Skin epidermis (tissue), 12 donors: ENCODE measurements around the gene TENM3.

Experiments
- H3K27ac ChIP-seq, 21 experiments: fragments of 200-600 bp; sonication (generic) in 11 of 21; one replicate each; pipeline ENCODE4 v1.5.0; 2020; ENCODE audit warnings: mild to moderate bottlenecking in 3 of 21, inconsistent platforms in 2 of 21, moderate library complexity in 2 of 21
- H3K4me3 ChIP-seq, 7 experiments: fragments of 200-600 bp; sonication (generic) in 2 of 7; one replicate each; pipeline ENCODE4 v1.5.0; 2020; ENCODE audit warnings: inconsistent platforms in 2 of 7, mild to moderate bottlenecking in 2 of 7, moderate library complexity in 1 of 7

TENM3 gene

DNA sequence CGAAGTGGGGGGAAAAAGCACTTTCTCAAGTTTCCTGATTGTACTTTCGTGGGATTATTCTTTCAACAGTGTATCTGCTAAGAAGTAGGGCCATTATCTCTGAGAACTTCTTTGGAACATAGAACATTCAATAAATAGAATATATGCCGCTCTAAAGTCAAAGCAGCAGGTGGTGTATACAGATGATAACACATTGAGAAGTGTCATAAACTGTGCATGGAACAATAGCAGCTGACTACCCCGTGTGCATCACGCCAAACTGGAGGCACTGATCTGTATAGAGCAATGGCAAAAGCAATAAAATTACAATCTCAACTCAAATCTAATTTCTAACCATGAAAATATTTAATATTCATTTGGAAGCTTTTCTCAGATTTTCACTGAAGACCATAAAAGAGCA, 498.7 kb downstream of the TENM3 start:
- no peak overlapping the region for H3K27ac ChIP-seq
- H3K4me3 ChIP-seq = no peak overlapping the region

DNA sequence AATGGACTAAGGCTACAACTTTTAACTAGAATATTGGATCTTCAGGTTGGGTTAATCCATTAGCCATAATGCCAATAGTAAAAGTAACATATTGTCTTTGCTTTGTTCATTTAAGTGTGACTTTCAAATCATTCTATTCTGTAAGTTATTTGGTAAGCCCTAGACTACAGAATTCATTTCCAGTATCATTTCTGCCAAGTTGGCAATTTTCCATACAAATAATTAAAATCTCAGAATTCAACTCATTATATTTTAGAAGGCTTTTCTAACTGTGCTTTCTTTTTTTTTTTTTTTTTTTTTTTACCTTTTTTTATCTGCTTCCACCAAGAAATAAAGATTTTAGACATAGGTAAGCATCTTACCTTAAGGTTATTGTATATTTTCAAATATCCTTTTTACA, 500.6 kb downstream of the TENM3 start:
- no peak overlapping the region for H3K27ac ChIP-seq
- no peak overlapping the region for H3K4me3 ChIP-seq

DNA sequence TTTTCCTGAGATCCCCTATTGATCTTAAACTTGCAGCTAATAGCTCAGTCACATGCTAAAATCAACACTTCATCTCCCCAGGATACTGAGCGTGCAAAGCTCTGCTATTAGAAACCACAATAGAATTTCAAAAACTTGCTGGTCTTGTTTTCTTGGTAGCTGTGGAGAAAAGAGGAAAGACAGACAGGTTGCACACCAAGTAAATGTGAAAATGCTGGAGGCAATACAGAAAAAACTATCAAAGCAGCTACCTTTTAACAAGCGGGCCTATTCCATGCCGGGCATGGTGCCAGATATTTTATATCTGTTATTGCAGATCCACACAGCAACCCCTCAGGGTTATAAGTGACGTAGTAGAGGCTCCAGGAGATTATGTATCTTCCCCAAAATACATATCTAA, 502.0 kb downstream of the TENM3 start:
- H3K4me3 ChIP-seq = no peak overlapping the region
- H3K27ac ChIP-seq = peak overlapping the region in 1 of 21 experiments; percentile 51

DNA sequence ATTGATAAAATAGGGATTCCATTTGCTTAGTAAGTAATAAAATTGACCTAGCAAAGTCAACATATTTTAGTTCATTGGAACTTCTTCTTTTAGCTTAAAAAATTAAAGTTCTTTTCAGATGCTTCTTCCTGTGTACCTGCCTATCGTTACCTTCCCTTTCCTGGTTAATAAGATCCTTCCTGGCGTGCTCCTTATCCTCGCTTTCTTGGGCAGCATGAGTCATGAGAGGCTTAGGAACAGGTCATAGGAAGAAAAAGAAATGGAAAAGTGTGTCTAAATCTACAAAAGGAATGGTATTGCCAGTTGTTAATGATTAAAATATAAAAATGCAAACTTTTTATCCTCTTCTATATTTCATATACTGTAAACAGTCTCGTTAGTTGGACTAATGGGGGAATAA, 503.7 kb downstream of the TENM3 start:
- no peak overlapping the region for H3K4me3 ChIP-seq
- no peak overlapping the region for H3K27ac ChIP-seq

DNA sequence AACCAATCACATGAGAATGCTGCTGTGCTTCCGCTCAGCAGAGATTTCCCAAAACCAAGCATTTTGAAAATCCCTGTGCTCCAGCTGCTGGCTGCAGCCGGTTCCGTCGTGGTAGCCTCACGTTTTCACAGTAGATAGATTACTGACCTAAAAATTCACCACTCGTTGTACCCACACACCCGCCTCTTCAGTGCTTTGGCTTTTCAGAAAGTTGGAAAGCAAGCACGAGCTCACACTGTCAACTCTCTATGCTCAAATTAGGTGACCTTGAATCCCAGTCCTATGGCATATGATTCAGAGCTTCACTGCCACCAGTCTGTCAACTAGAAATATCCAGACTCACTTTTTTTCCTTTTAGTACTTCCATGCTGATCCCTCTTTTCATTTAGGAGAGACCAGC, 505.1 kb downstream of the TENM3 start:
- Histone ChIP-seq H3K27ac (no peak overlapping the region), H3K4me3 (no peak overlapping the region)

DNA sequence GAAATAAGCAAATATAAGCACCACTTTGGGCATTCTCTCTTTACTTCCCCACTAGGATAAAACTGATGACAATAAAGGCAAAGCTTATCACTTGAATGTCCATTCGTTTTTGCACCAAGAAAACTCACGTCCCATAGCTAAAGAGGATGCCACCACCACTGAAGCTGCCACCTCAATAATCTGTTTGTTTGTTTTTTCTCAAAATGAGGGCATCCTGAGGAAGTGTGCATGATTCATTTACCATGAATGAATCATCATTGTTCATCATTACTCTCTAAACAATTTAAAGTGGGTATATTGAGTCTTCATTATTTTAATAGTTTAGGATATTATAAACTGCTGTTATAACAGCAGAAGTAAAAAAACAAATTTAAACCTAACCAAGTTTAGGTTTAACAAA, 505.7 kb downstream of the TENM3 start:
- no peak overlapping the region for H3K27ac ChIP-seq
- no peak overlapping the region for H3K4me3 ChIP-seq

DNA sequence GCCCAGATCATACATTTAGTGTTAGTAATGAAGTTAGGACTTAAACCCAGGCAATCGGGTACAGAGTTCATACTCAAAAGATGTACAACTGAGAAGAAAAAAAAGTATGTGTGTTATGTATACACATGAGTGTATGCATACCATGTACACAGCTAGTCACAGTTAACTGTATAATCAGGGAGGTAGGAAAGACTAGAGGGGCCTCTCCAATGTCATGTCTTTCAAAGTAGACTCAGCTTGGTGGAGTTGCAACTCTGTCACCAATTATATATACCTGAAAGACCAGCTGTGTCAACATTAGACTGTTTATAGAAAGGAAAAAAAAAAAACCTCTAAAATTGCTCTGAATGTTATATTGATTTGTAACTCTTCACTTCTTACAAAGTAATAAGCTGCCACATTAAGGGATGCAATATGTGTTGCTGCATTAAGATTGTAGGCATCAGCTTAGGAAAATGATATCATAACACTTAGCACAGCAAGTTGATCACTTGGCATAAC, 506.5 kb downstream of the TENM3 start:
- H3K4me3 ChIP-seq = no peak overlapping the region
- H3K27ac ChIP-seq = no peak overlapping the region

DNA sequence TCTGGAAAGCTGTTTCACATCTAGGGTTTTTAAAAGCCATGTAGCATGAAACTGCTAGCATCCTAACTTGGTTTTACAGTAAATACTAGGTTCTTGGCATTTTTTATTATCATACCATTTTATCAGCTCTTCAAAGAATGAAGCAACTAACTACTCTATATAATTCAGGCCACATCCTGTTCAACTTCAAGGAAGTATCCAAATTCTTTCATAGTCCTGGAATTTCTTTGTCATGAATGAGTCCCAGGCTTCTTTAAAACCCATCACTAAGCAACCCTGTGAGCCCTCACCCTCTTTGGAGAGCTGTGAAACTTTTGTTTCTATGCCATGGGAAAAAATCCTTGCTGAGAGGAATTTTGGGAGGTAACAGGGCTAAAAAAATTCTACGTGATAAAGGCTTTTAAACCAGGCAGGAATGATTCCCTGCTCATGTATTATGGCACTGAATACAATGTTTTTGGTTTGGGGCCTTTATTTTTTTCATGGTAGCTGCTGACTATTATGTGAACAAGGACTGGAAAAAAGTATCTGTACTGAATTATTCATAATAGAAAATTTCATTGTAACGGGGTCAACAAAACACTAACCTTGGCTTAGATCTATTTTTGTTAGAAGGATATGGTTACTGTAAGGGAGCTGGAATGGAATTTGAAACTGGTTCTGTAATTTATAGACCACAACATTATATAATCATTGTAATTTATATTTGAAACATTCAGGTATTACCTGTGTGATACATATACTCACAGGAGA, 509.1 kb downstream of the TENM3 start:
- Histone ChIP-seq H3K4me3 (no peak overlapping the region), H3K27ac (no peak overlapping the region)

DNA sequence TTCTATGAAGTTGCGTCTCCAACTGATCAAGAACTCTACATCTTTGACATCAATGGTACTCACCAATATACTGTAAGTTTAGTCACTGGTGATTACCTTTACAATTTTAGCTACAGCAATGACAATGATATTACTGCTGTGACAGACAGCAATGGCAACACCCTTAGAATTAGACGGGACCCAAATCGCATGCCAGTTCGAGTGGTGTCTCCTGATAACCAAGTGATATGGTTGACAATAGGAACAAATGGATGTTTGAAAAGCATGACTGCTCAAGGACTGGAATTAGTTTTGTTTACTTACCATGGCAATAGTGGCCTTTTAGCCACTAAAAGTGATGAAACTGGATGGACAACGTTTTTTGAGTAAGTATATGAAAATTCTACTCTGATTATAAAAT, 511.7 kb downstream of the TENM3 start:
- Histone ChIP-seq H3K4me3 (no peak overlapping the region), H3K27ac (no peak overlapping the region)

DNA sequence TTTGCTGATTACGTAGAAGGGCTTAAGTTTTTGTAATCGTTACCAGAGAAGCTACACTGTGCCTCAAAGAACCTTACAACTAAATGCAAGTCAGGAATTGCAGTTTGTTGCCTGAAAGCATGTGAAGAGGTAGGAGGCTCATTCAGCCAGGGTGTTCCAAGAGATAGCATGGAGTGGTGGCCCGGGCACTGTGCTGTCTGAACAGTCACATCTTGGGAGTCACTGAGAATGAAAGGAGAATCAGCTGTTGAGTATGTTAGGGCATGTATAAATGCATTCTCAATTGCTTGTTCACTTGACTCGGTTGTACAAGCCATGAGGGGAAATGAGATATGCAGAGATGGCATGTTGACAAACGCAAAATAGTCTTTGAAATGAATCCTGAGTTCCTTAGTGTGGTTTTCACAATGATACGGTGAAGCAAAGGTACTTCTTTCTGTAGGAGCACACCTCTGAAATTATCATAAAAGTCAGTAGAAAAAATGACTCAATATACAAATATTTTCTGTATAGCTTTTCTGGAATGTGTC, 513.0 kb downstream of the TENM3 start:
- Histone ChIP-seq H3K27ac (no peak overlapping the region), H3K4me3 (no peak overlapping the region)

DNA sequence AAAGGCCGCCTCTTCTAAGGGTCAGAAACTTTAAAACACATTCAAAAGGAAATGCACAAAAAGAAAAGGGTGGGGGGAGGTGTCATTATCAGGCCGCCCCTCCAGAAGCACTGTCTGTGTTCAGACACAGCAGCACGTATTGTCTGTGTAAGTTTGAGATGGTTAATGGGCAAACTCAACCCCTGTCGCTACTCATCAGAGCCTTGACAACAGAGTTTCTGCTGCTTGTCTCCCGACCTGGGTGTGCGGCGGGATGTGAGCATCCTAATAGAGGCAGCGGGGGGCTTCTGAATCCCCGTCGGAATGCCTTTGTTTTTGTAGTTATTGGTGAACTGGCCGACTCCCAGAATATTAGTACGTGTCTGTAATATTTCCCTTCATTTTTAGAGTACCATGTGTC, 515.1 kb downstream of the TENM3 start:
- no peak overlapping the region for H3K27ac ChIP-seq
- no peak overlapping the region for H3K4me3 ChIP-seq

DNA sequence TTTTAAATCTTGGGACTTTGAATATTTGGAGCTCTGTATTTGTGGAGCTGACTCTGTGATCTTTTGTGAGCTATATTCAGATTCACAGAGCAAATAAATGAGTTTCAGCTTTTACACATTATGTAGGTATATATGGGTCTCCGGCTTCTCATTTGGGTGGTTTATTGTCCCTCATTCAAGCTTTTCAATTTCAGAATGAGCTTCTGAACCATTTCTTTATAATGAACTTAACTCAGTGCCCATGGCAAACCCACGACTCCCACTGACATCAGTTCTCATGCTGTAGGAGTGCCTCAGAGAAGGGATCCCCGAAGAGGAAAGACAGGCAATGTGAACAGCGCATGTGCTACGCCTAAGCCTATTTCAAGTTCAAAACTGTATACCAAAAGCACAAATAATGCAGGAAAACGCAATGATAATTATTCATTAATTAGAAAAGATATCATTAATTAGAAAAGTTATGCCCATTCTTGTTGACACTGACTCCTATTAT, 517.4 kb downstream of the TENM3 start:
- no peak overlapping the region for H3K4me3 ChIP-seq

DNA sequence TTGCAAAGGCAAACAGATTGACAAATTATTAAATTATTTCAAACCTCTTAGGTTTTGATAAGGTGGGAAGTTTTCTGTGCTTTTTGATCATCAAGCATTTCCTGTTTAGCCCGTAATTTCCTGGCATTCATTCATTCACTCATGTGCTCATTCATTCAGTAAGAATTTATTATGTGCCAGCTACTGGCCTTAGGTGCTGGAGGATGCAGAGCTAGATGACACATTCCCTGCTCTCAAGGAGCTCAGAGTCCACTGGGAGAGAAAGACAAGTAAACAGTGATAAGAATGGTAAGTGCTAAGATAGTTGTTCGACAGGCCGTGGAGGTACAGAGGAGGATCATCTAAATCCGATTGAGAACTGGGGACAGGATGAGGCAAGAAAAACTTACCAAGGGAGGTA, 520.9 kb downstream of the TENM3 start:
- Histone ChIP-seq H3K27ac (no peak overlapping the region), H3K4me3 (no peak overlapping the region)

More for the DNA sequence above, 517.4 kb downstream of the TENM3 start:
- H3K27ac ChIP-seq = no peak overlapping the region

DNA sequence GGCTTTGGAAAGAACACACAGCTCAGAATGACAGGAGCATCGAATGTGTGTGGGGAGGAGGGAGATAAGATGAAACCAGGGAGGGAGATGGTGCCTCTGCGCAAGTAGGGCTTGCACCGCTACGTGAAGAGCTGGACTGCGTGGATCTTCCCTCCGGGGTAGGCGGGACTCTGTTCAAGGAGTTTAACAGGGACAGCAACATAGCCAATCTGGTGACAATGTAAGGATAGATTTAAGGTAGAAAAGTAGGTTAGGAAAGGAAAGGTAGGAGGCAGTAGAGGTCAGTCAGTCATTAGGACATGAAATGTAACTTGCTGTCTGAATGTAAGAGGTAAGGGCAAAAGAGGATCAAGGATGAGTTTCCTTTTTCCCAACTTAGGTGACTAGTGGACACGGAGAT, 521.4 kb downstream of the TENM3 start:
- Histone ChIP-seq H3K4me3 (no peak overlapping the region), H3K27ac (no peak overlapping the region)

DNA sequence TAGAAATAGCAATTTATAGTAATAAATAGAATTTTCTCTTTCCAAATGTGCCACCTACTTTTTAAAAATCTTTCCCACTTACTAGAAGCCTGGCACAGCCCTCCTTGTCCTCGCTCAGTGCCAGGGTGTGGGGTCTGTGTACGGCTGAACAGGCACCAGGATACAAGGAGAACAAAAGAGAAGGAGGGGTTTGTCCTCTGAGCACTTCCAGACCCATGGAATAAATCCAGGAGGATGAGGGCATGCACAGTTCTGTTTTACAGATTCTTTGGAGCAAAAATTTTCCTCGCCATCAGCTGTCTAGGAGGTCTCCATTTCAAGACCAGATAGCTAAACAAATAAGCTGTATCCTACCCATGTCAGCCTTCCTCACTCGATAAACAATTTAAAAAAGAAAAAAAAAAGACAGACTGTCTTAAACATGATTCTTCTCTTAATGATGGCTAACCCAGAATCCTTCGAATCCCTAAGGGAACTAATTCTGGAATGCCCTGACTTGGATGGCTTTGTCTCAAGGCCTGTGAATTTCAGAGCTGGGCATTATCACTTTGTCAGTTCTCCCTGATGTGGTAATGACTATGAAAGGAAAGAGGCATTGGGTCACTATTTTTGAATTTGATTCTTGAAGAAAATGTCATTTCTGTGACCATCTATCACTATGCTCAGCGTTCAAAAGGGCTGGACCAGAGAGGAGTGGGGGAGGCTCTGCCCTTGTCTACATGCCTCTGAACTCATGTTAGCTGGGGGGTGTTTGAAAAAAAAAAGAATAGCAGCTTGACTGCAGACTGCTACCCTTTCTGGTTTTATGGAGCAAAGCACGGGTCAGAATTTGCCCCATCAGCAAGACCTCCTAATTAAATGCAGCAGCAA, 523.0 kb downstream of the TENM3 start:
- H3K27ac ChIP-seq = no peak overlapping the region
- no peak overlapping the region for H3K4me3 ChIP-seq

DNA sequence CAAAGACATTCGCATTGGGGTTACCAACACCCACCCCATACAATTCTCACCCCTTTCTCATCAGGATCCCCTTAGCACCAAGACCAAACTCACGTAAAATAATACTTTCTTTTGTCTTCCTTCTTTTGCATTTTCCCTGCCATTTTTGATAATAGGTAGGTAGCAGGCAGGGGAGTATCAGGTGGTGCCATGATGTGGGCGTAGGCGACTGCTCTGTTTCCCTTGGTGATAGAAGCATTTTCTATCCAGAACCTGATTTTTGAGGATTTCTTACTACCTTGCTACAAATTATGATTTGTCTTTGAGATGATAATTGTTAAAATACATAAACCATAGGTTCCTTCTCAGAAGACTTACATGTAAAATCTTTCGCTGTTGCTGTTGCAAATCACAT, 523.7 kb downstream of the TENM3 start:
- H3K27ac ChIP-seq = no peak overlapping the region
- no peak overlapping the region for H3K4me3 ChIP-seq

DNA sequence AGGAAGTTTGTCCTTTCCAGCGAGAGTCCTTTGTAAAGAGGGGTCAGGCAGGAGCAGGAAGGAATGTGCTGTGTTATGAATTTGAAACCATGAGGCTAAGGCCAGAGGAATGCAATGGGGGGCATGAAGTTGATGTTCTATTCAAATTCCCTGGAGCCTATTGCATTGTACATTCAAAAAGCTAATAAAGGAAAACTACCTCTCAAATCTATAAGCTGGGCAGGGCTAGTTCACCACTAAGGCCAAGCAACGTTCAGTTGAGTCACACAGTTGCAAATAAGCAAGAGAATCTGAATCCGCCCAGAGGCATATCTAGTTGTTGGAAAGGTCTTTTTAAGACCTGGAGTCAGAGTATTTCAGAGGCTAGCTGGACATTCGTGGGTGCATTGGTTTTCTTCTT, 525.6 kb downstream of the TENM3 start:
- no peak overlapping the region for H3K4me3 ChIP-seq
- H3K27ac ChIP-seq = no peak overlapping the region

DNA sequence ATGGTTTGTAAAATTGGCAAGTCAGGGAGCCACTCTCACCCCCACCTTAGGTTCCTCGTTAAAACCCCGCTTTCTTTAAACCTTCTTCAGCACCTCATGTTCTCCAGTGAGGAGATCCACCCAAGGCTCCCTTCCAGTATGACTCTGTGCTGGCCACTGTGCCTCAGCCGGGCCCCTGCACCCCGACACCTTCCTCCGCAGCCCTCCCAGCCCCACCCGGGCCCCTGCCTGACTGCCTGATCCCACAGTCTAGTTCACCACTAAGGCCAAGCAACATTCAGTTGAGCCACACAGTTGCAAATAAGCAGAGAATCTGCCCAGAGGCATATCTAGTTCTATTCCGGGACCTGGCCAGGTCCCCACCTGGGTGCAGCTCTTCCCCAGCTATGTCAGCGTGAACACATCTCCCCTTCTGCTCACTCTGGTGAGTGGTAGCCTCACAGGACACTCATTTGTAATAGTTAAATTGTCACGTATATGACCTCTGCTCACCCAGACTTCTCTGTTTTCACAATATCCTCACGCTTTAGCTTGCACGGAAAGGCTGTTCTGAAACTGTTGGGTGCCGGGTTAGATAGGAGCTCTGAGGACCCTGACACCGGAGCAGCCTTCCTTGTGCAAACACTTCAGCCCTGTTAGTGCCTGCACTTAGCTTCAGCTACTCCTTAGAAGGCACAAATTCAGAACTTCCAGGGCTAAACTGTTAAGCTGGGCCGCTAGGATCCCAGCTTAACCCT, 527.2 kb downstream of the TENM3 start:
- Histone ChIP-seq H3K4me3 (no peak overlapping the region), H3K27ac (no peak overlapping the region)

DNA sequence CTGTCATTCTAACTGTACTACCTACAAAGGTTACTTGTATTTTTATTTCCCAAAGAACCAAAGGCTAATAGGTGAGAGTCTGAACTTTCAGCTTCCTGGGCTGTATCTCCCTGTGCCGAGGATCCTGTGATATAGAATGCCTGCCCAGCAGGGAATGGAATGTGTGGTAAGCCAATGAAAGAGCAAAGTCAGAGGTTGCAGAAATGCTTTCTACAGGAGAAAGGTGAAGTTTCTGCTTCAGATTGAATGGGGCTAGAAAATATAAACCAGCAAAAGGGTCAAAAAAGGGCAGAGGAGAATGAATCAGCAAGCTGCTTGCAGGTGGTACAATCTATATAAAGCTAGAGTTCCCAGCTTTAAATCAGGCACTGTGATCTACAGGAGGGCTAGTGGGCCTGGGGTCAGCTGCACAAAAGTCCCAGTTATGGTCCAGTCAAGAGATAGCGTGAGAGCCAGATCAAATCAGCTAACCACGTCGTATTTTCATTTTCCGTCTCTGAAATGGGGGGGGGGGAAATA, 527.9 kb downstream of the TENM3 start:
- H3K27ac ChIP-seq = no peak overlapping the region
- H3K4me3 ChIP-seq = no peak overlapping the region

DNA sequence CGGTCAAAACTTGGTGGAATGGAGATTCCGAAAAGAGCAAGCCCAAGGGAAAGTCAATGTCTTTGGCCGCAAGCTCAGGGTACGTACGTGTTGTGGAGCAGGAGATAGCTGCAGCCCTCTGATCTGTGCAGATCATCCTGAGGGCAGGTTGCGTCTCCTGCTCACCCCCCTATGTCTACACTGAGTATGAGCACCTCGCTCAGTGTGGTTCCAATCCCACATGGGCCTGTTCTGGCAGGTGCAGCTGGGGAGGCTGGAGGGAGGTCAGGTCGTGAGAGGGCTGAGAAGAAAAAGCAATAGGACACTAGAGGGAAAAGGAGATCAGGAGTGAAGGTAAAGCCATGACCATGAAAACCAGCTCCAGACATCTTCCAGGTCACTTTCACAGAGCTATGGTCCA, 531.9 kb downstream of the TENM3 start:
- Histone ChIP-seq H3K4me3 (no peak overlapping the region), H3K27ac (no peak overlapping the region)
